Stomach (tissue), 4 donors: ENCODE results near the gene KRT7.

Experiments used
- EP300 ChIP-seq: sonication (generic); formaldehyde crosslinking; IDR thresholded peaks from one replicate; pipeline ENCODE4 v1.6.1; 2017; ENCODE audit warnings: antibody characterized with exemption
- POLR2A ChIP-seq, 4 donors: fragments of 450-650 bp; IDR thresholded peaks; one replicate each; pipeline ENCODE4 v1.6.1; 2016; ENCODE audit warnings: antibody characterized with exemption in 4 of 4, control low read depth in 2 of 4, mild to moderate bottlenecking in 1 of 4, moderate library complexity in 1 of 4
- TF ChIP-seq, protein P1 (sequence below), 7 experiments: fragments of 450-650 bp in 4 of 7; fragments of 200-600 bp in 3 of 7; sonication (generic) in 3 of 7; IDR thresholded peaks; one replicate each; pipeline ENCODE4 v1.5.1; 2016 to 2019; ENCODE audit warnings: antibody characterized with exemption in 7 of 7, control low read depth in 2 of 7, mild to moderate bottlenecking in 1 of 7

DNA sequence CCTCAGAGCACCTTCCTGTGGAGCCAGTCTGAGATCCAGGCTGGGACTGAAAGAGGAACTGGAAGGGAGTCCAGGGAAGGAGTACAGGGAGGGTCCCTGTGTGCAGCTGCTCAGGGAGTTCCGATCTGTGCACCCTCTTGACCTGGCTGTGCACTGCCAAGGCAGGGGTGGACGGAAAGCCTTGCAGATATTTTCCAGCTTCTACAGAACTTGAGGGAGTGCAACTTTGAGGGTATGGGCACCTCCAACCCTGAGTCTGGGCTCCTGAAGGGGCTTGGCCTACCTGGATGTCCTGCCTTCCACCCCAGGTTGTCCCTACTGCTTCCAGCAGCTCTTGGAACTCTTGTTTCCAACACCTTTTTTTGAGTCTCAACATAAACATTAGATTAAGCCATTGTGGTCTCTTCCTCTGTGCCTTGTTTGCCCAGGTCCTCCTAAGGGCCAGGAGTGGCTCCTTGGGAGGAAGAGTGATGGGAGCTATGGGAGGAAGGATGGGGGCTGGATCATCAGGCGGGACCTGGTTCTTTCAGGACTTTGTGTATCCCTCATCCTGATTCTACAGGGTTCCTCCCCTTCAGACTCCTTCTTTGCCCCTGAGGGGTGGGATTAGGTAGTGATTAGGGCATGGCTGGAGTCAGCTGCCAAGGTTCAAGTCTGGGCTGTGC lies 3.5 kb downstream of the KRT7 start:
- TF ChIP-seq, protein P1, sequence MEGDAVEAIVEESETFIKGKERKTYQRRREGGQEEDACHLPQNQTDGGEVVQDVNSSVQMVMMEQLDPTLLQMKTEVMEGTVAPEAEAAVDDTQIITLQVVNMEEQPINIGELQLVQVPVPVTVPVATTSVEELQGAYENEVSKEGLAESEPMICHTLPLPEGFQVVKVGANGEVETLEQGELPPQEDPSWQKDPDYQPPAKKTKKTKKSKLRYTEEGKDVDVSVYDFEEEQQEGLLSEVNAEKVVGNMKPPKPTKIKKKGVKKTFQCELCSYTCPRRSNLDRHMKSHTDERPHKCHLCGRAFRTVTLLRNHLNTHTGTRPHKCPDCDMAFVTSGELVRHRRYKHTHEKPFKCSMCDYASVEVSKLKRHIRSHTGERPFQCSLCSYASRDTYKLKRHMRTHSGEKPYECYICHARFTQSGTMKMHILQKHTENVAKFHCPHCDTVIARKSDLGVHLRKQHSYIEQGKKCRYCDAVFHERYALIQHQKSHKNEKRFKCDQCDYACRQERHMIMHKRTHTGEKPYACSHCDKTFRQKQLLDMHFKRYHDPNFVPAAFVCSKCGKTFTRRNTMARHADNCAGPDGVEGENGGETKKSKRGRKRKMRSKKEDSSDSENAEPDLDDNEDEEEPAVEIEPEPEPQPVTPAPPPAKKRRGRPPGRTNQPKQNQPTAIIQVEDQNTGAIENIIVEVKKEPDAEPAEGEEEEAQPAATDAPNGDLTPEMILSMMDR (IDR thresholded peaks at IDR 0.05) = no peak
- TF ChIP-seq POLR2A (IDR thresholded peaks at IDR 0.05) (no peak), EP300 (no peak)
